KMS-11 (cell line): ENCODE data around the gene PIH1D1.
"Not testable (repeated sequence)": the region's sequence is repeated elsewhere in the genome, so short reads cannot be mapped to it uniquely, and the experiment has no call there.

Experiments used
- H2AFZ ChIP-seq: fragments of 200-600 bp; sonication (generic); 2 replicates; pipeline ENCODE4 v1.6.1; 2016; ENCODE audit warnings: antibody characterized with exemption, mixed run types, low read depth
- H3K27ac ChIP-seq: fragments of 200-600 bp; sonication (generic); 2 replicates; pipeline ENCODE4 v1.6.1; 2016; ENCODE audit warnings: mild to moderate bottlenecking, mixed run types
- H3K27me3 ChIP-seq: fragments of 200-600 bp; sonication (generic); 2 replicates; pipeline ENCODE4 v1.6.1; 2017; ENCODE audit warnings: mild to moderate bottlenecking, low read depth, mixed run types, moderate library complexity; ENCODE audit not compliant: insufficient read depth
- H3K36me3 ChIP-seq: fragments of 200-600 bp; sonication (generic); 2 replicates; pipeline ENCODE4 v1.6.1; 2017; ENCODE audit warnings: mild to moderate bottlenecking, mixed run types; ENCODE audit not compliant: insufficient read depth
- H3K4me1 ChIP-seq: fragments of 200-600 bp; sonication (generic); 2 replicates; pipeline ENCODE4 v1.6.1; 2016; ENCODE audit warnings: mild to moderate bottlenecking, low read depth, mixed run types; ENCODE audit not compliant: poor library complexity, severe bottlenecking
- H3K4me2 ChIP-seq: fragments of 200-600 bp; sonication (generic); 2 replicates; pipeline ENCODE4 v1.7.0; 2016; ENCODE audit warnings: mild to moderate bottlenecking, mixed run types
- H3K4me3 ChIP-seq: fragments of 200-600 bp; sonication (generic); IDR thresholded peaks from 2 replicates; pipeline ENCODE4 v1.6.1; 2017; ENCODE audit warnings: low read depth, low read length, mixed read lengths; ENCODE audit not compliant: insufficient read depth
- H3K79me2 ChIP-seq: fragments of 200-600 bp; sonication (generic); 2 replicates; pipeline ENCODE4 v1.6.1; 2016; ENCODE audit warnings: low read depth, mixed run types; ENCODE audit not compliant: insufficient read depth
- H3K9ac ChIP-seq: fragments of 200-600 bp; sonication (generic); 2 replicates; pipeline ENCODE4 v1.6.1; 2016; ENCODE audit warnings: mild to moderate bottlenecking, mixed run types
- H4K20me1 ChIP-seq: fragments of 200-600 bp; sonication (generic); 2 replicates; pipeline ENCODE4 v1.6.1; 2016; ENCODE audit warnings: mild to moderate bottlenecking, mixed run types; ENCODE audit not compliant: insufficient read depth
- CTCF ChIP-seq: fragments of 200-600 bp; sonication (generic); conservative IDR thresholded peaks from 2 replicates; pipeline ENCODE4 v1.6.1; 2017; ENCODE audit warnings: low read depth, mild to moderate bottlenecking, antibody characterized with exemption, low read length, moderate library complexity, mixed read lengths

PIH1D1 gene

GRCh38 chr19:49463960-49464740 lies 12.5 kb upstream of the PIH1D1 start:
- no peak for TF ChIP-seq CTCF
- no peak overlapping the region for H3K9ac ChIP-seq
- H3K4me1 ChIP-seq: peaks cover 36% of the 10 kb centered on the region
- H3K4me2 ChIP-seq: no peak overlapping the region
- H3K27me3 ChIP-seq: no peaks in the 10 kb centered on the region
- no peak overlapping the region for H3K27ac ChIP-seq
- no peaks in the 10 kb centered on the region for H4K20me1 ChIP-seq
- peaks cover 18% of the 10 kb centered on the region for H3K79me2 ChIP-seq
- H2AFZ ChIP-seq: no peak overlapping the region
- no peaks in the 10 kb centered on the region for H3K36me3 ChIP-seq
- H3K4me3 ChIP-seq: no peak overlapping the region

GRCh38 chr19:49462492-49462891 lies 10.9 kb upstream of the PIH1D1 start:
- TF ChIP-seq CTCF: no peak

GRCh38 chr19:49461656-49462055 lies 10.0 kb upstream of the PIH1D1 start:
- Histone ChIP-seq H3K4me1 (peaks cover 44% of the 10 kb centered on the region), H3K27me3 (no peaks in the 10 kb centered on the region), H3K27ac (no peak overlapping the region), H3K4me2 (no peak overlapping the region), H3K79me2 (peaks cover 27% of the 10 kb centered on the region), H2AFZ (no peak overlapping the region), H3K9ac (no peak overlapping the region), H4K20me1 (no peaks in the 10 kb centered on the region), H3K4me3 (no peak overlapping the region), H3K36me3 (no peaks in the 10 kb centered on the region)
- no peak for TF ChIP-seq CTCF

More at GRCh38 chr19:49462492-49462891, 10.9 kb upstream of the PIH1D1 start:
- Histone ChIP-seq H4K20me1 (no peaks in the 10 kb centered on the region), H2AFZ (no peak overlapping the region), H3K9ac (no peak overlapping the region), H3K4me3 (no peak overlapping the region), H3K27ac (no peak overlapping the region), H3K4me1 (peaks cover 37% of the 10 kb centered on the region), H3K4me2 (no peak overlapping the region), H3K79me2 (peaks cover 27% of the 10 kb centered on the region), H3K27me3 (no peaks in the 10 kb centered on the region), H3K36me3 (no peaks in the 10 kb centered on the region)

GRCh38 chr19:49461130-49461529 lies 9.5 kb upstream of the PIH1D1 start:
- H3K4me1 ChIP-seq: peaks cover 50% of the 10 kb centered on the region
- H3K27ac ChIP-seq, H3K36me3 ChIP-seq, H4K20me1 ChIP-seq, H3K9ac ChIP-seq, H2AFZ ChIP-seq, H3K27me3 ChIP-seq, H3K4me3 ChIP-seq, H3K4me2 ChIP-seq: not testable (repeated sequence)
- H3K79me2 ChIP-seq: peaks cover 27% of the 10 kb centered on the region

- H2AFZ ChIP-seq: peak overlapping the region; percentile 63; the same call in 1 of the 2 replicates
- peak overlapping the region; percentile 99 for H3K27ac ChIP-seq
- H3K79me2 ChIP-seq: peaks cover 33% of the 10 kb centered on the region
- no peaks in the 10 kb centered on the region for H4K20me1 ChIP-seq
- no peak for TF ChIP-seq CTCF
- H3K27me3 ChIP-seq: no peaks in the 10 kb centered on the region
- no peak overlapping the region for H3K4me3 ChIP-seq
- peak overlapping the region; percentile 87; the same call in 1 of the 2 replicates for H3K9ac ChIP-seq
- H3K36me3 ChIP-seq: no peaks in the 10 kb centered on the region
- peak overlapping the region; percentile 100 for H3K4me2 ChIP-seq
- H3K4me1 ChIP-seq: peaks cover 62% of the 10 kb centered on the region
Observed at GRCh38 chr19:49459388-49459787, 7.8 kb upstream of the PIH1D1 start.
